NCI-H2196 (cell line): ENCODE measurements around the gene NF1.
"Not testable (repeated sequence)": the region's sequence is repeated elsewhere in the genome, so short reads cannot be mapped to it uniquely, and the experiment has no call there.

Source experiments
- DNase-seq: peaks from one replicate; lab custom pipeline; 2025; ENCODE audit not compliant: unreplicated experiment; lab: John Stamatoyannopoulos, UW

NF1 gene, protein sequence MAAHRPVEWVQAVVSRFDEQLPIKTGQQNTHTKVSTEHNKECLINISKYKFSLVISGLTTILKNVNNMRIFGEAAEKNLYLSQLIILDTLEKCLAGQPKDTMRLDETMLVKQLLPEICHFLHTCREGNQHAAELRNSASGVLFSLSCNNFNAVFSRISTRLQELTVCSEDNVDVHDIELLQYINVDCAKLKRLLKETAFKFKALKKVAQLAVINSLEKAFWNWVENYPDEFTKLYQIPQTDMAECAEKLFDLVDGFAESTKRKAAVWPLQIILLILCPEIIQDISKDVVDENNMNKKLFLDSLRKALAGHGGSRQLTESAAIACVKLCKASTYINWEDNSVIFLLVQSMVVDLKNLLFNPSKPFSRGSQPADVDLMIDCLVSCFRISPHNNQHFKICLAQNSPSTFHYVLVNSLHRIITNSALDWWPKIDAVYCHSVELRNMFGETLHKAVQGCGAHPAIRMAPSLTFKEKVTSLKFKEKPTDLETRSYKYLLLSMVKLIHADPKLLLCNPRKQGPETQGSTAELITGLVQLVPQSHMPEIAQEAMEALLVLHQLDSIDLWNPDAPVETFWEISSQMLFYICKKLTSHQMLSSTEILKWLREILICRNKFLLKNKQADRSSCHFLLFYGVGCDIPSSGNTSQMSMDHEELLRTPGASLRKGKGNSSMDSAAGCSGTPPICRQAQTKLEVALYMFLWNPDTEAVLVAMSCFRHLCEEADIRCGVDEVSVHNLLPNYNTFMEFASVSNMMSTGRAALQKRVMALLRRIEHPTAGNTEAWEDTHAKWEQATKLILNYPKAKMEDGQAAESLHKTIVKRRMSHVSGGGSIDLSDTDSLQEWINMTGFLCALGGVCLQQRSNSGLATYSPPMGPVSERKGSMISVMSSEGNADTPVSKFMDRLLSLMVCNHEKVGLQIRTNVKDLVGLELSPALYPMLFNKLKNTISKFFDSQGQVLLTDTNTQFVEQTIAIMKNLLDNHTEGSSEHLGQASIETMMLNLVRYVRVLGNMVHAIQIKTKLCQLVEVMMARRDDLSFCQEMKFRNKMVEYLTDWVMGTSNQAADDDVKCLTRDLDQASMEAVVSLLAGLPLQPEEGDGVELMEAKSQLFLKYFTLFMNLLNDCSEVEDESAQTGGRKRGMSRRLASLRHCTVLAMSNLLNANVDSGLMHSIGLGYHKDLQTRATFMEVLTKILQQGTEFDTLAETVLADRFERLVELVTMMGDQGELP (N-terminal part only)

GRCh38 chr17:31094600-31095235 lies at the start of gene NF1:
NF1 (plus strand) TSS chr17:31094977; CDS start chr17:31095310, 333 bp downstream.
- peak; percentile 84 for DNase-seq

GRCh38 chr17:31046856-31047425 lies 47.8 kb upstream of the NF1 start:
- DNase-seq: not testable (repeated sequence)

DNA sequence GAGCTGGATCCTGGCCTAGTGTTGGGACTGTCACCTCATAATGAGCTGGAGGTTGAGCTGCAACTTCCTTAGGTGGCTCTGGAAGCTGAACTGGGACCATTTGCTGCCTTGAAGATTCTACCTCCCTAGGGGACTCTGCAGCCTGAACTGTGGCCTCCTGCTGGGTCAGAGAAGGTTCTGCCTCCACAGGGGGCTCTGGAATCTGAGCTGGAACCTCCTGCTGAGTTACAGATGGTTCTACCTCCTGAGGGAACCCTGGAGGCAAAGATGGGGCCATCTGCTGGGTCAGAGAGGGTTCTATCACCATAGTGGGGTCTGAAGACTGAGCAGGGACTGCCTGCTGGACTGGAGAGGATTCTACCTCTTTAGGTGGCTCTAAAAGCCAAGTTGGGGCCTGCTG lies 46.6 kb upstream of the NF1 start:
- no peak for DNase-seq

GRCh38 chr17:31048780-31049179 lies 46.0 kb upstream of the NF1 start:
- no peak for DNase-seq

DNA sequence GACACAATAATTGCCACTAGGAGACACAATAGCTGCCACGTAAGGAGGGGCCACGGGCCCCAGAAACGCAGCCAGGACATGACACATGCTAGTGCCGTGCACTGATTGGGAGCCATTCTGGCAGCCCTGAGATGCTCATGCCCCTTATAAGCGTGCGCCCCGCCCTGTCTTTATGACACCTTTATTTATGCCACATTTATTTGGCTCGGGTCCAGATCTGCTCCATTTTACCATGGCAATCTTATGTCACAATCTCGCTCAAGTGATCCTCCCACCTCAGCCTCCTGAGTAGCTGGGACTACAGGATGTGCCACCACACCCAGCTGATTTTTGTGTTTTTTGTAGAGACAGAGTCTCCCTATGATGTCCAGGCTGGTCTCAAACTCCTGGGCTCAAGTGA lies 43.8 kb upstream of the NF1 start:
- DNase-seq: no peak

- no peak for DNase-seq
Observed at GRCh38 chr17:31051506-31051905, 43.3 kb upstream of the NF1 start.

DNA sequence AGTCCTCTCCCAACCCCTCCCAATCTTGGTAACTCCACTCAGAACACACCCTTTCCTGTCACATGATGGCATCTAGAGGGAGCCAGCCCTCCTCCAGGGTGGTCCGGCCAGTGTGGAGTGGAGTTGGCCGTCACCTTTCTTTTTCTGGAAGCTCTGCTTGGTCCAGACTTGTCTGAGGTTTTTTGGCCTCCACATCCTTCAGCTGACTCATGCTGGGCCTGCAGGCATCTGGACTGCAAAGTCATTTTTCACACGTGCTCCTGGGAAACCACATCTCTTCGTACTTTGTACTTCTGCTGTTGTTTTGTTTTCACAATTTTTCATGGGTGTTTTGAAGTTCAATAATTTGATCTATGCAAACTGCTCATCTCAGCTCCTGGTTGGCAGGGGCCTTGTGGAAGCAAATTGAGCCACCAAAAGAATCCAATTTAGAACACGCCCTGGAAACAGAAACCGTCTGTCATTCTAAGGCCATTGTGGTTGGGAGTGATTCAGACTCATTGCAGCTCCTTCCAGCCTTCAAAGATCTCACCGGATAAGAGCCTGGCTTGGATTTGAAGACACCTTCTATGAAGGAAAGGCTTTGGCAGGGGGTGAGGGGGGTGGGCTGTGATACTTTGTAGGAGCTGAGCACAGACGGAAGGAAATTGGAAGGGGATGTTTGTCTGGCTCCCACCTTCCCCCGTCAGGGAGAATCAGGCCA lies 42.4 kb upstream of the NF1 start:
- DNase-seq: no peak

DNA sequence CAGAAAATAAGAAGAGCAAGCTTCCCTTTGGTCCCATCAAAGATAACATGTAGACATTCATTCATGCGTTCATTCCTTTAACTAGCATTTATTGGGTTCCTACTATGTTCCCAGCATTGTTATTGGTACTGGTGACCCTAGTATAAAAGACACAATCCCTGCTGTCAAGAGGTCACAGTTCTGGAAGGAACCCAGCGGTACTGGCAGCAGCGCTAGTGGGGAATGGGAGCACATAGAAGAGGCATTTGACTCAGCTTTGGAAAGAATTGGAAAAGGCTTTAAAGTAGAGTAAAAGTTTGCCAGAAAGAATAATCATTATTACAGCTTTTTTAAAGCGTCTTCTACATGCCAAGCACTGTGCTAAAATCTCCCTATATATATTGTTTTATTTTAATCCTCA lies 41.7 kb upstream of the NF1 start:
- DNase-seq: no peak

DNA sequence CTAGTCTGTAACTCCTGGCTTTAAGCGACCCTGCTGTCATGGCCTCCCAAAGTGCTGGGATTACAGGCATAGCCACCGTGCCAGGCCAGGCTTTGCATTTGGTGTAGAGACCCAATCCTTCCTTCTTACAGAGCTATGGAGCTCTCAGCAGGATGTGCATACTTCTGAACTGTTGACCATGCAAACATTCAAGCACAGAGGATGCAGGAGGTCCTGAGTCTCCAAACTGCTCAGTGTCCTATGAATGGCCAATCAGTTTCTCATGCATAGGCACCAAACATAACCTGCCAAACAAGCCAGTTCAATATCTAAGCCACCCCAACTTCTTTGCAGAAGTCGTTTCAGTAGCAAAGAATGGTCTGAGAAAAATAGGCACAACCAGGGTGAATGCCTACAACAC lies 40.0 kb upstream of the NF1 start:
- no peak for DNase-seq

DNA sequence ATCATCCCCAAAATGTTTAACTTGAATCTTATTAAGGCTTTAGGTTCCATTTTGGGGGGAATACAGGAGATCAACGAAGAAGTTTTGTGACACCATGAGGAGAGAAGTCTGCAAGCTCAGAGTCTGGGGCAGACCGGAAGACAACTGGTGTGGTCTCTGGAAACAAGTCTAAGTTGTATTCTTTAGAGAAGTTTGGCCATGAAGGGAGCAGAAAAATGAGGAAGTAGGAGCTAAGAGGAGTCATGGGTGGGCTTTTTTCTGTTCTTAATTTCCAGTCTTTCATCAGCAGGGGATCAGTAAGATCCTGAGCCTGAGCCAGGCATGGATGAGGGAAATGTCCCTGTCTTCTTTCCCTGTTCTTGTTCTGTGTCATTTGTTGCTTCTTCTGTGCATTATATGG lies 35.8 kb upstream of the NF1 start:
- no peak for DNase-seq

DNA sequence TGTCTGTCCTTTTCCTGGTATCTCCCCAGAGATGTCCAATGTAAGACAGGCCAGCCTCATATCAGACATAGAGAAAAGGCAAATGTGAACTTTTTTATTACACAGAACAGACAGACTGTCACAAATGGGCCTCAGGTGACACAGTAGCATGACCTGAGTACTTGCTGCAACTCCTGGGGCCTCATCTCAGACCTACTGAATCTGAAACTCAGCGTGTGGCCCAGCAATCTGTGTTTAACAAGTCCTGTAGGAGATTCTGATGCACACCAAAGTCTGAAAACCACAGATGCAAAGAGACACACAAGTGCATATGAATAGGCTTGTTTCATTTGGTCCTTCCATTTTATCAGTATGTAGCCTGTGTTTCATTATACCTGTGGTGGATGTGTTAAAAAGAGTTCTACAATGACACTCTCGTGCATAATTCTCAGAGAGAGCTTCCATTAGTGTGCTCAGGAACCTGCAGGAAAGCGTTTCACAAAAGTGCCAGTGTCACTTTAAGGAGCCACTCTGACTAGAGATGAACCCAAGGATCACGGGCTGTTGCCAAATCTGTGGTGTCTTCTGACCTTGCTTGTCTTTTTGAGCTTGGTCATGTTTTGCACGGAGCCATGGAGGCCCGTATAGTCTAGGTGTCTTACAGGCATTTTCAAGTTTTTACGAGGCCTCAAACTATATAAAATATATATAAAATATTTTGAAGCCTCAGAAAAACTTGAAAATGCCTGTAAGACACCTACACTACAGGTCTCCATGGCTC lies 33.8 kb upstream of the NF1 start:
- no peak for DNase-seq

DNA sequence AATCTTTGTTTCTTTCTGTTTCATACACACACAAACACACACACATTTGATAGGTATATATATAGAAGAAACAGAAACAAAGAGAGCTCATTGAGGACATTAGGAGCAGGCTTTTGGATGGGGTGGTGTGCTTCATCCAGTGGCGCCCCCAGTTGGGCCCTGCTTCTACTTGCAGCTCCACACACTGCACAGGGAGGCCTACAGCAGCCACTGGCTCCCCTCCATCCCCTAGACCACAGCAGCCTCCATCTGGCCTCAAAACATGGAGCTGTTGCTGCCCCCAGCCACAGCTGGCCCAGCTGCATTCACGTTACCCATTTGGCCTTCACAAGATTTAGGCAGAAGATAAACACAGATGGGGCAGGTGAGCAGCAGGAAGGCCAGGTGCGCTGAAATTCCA lies 33.1 kb upstream of the NF1 start:
- DNase-seq: no peak

GRCh38 chr17:31062346-31062745 lies 32.4 kb upstream of the NF1 start:
- DNase-seq: no peak

- DNase-seq: no peak
Observed at GRCh38 chr17:31064707-31065106, 30.1 kb upstream of the NF1 start.

GRCh38 chr17:31067691-31068184 lies 27.0 kb upstream of the NF1 start:
- no peak for DNase-seq

- no peak for DNase-seq
Observed at GRCh38 chr17:31068291-31068690, 26.5 kb upstream of the NF1 start.

DNA sequence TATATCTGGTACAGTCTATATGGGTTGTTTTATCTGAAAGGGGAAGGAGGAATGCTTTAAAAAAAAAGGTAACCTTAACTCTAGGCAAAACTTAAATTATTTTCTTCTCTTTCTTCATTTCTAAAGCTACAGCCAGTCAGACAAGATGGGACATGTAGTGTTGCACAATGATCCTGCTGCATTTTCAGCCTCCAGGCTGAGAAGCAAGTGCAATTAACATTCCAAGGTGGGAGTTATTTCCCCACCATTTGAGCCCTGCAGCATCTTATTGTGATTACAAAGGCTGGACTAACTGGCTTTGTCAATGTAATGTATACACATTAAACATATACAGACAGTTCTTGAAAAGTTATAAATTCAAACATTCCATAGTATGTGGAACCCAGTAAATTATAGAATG lies 22.6 kb upstream of the NF1 start:
- DNase-seq: no peak

GRCh38 chr17:31073411-31073810 lies 21.4 kb upstream of the NF1 start:
- DNase-seq: no peak
